ENCODE data around the gene MAP1LC3A.

The MAP1LC3A gene

GRCh38 chr20:34562641-34563040 lies 4.1 kb downstream of the MAP1LC3A start:
- Histone ChIP-seq H3F3A (ENCODE audit: insufficient read depth) (no peaks in the 10 kb centered on the region), H3K36me3 (ENCODE audit: low read length) (no peaks in the 10 kb centered on the region), H3K9me2 (replicated peaks; ENCODE audit: insufficient read depth, low read length) (no peaks in the 10 kb centered on the region), H3K27ac (ENCODE audit: low read depth, low read length) (no peak overlapping the region), H3K4me3 (ENCODE audit: insufficient read depth, low read length, poor library complexity, severe bottlenecking) (no peak overlapping the region), H3K9ac (ENCODE audit: low read length) (no peak overlapping the region), H3K9me3 (ENCODE audit: insufficient read depth, low read length) (no peaks in the 10 kb centered on the region), H3K27me3 (ENCODE audit: low read length) (no peaks in the 10 kb centered on the region), H3K79me2 (ENCODE audit: insufficient read depth, low read length) (no peaks in the 10 kb centered on the region), H4K20me1 (ENCODE audit: low read depth, low read length) (no peaks in the 10 kb centered on the region), H2AFZ (ENCODE audit: low read depth, low read length, severe bottlenecking) (no peak overlapping the region), H3K4me2 (ENCODE audit: low read depth, low read length, poor library complexity, severe bottlenecking) (no peak overlapping the region)
- TF ChIP-seq CTCF (IDR thresholded peaks at IDR 0.05; ENCODE audit: insufficient read depth, low read length, poor library complexity, severe bottlenecking), result no peak
- TF ChIP-seq EZH2phosphoT487 (conservative IDR thresholded peaks at IDR 0.05; ENCODE audit: low read length), result no peak

GRCh38 chr20:34564833-34565232 lies 6.3 kb downstream of the MAP1LC3A start:
- H3K4me3 ChIP-seq (ENCODE audit: insufficient read depth, low read length, poor library complexity, severe bottlenecking), result no peak overlapping the region
- H3K9ac ChIP-seq (ENCODE audit: low read length), result no peak overlapping the region
- no peaks in the 10 kb centered on the region for H3F3A ChIP-seq (ENCODE audit: insufficient read depth)
- no peak overlapping the region for H3K4me2 ChIP-seq (ENCODE audit: low read depth, low read length, poor library complexity, severe bottlenecking)
- H3K36me3 ChIP-seq (ENCODE audit: low read length), result no peaks in the 10 kb centered on the region
- no peaks in the 10 kb centered on the region for H3K9me3 ChIP-seq (ENCODE audit: insufficient read depth, low read length)
- H3K9me2 ChIP-seq (replicated peaks; ENCODE audit: insufficient read depth, low read length), result no peaks in the 10 kb centered on the region
- H3K27me3 ChIP-seq (ENCODE audit: low read length), result no peaks in the 10 kb centered on the region
- TF ChIP-seq CTCF (IDR thresholded peaks at IDR 0.05; ENCODE audit: insufficient read depth, low read length, poor library complexity, severe bottlenecking) (no peak), EZH2phosphoT487 (conservative IDR thresholded peaks at IDR 0.05; ENCODE audit: low read length) (no peak)
- H4K20me1 ChIP-seq (ENCODE audit: low read depth, low read length), result no peaks in the 10 kb centered on the region
- no peak overlapping the region for H3K27ac ChIP-seq (ENCODE audit: low read depth, low read length)
- no peak overlapping the region for H2AFZ ChIP-seq (ENCODE audit: low read depth, low read length, severe bottlenecking)
- no peaks in the 10 kb centered on the region for H3K79me2 ChIP-seq (ENCODE audit: insufficient read depth, low read length)

- Histone ChIP-seq H3F3A (ENCODE audit: insufficient read depth) (no peaks in the 10 kb centered on the region), H3K79me2 (ENCODE audit: insufficient read depth, low read length) (no peaks in the 10 kb centered on the region), H3K9me3 (ENCODE audit: insufficient read depth, low read length) (no peaks in the 10 kb centered on the region), H3K36me3 (ENCODE audit: low read length) (no peaks in the 10 kb centered on the region), H3K9me2 (replicated peaks; ENCODE audit: insufficient read depth, low read length) (no peaks in the 10 kb centered on the region), H2AFZ (ENCODE audit: low read depth, low read length, severe bottlenecking) (no peak overlapping the region), H3K27me3 (ENCODE audit: low read length) (no peaks in the 10 kb centered on the region), H3K27ac (ENCODE audit: low read depth, low read length) (no peak overlapping the region), H4K20me1 (ENCODE audit: low read depth, low read length) (no peaks in the 10 kb centered on the region), H3K4me3 (ENCODE audit: insufficient read depth, low read length, poor library complexity, severe bottlenecking) (no peak overlapping the region), H3K4me2 (ENCODE audit: low read depth, low read length, poor library complexity, severe bottlenecking) (no peak overlapping the region), H3K9ac (ENCODE audit: low read length) (no peak overlapping the region)
- TF ChIP-seq EZH2phosphoT487 (conservative IDR thresholded peaks at IDR 0.05; ENCODE audit: low read length), result no peak
- TF ChIP-seq CTCF (IDR thresholded peaks at IDR 0.05; ENCODE audit: insufficient read depth, low read length, poor library complexity, severe bottlenecking), result no peak
Measured at GRCh38 chr20:34566978-34567891, 8.7 kb downstream of the MAP1LC3A start.

All from SU-DHL-6 (cell line).